Measurements from ENCODE around the gene FCMR.

FCMR gene

DNA sequence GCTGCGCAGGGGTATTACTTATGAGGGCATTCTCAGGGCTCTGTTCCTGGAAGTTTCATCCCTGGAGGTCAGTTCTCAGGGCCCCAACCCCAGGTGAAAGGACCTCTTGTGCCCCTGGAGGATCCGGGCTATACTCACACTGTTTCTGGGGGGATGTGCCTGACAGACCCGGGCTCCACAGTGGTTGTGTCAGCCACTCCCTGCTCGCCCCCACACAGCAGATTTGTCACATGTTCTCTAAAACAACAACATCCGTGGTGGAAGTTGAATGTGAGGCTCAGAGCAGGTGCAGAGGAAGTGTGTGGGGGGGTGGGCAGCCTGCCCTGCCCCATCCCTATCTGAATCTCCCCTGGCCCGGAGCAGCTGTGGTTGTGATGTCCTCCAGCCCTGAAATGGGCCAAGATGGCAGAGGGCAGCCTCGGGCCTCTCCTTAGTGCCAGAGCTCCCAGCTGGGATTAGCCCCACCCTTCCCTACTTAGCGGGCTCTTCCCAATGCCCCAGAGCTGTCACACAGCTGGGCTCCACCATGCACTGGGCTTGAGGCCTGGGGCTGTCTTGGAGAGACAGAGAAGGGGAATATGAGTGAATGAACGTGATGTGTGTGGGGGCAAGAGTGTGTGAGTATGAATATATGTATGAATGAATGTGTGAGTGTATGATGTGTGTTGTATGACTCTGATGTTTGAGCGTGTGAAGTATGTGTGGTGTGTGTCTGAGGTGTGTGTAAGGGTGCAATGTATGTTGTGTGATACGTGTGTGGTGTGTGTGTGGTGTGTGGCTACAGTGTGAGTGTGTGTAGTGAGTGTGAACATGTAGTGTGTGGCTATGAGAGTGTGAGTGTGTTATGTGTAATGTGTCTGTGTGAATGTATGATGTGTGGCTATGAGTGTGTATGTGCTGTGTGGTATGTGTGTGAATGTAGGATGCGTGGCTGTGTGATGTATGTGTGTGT, 1.5 kb upstream of the FCMR start:
- DNase-seq (ENCODE audit: low read depth) = no peak
- H3K4me3 ChIP-seq (ENCODE audit: low read length) = no peak overlapping the region
- TF ChIP-seq CTCF (conservative IDR thresholded peaks at IDR 0.05; ENCODE audit: low read length) = no peak

DNA sequence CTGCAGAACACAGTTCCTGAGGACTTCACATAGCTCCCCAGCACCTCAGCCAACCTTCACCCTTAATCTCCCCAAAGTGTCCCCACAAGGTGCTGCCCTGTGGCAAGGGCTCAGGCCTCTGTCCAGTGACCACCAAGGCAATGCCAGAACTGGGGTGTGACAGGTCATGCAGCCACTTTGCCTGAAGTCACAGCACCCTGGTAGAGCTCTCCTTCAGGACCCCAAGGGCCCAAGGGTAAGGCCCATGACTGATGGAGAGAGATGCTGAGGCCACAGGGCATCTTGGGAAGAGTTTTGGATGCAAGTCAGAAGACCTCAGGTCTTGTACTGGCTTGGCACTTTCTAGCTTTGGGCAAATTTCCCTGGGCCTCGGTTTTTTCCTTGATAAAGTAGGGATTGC, 783 bp upstream of the FCMR start:
- no peak overlapping the region for H3K4me3 ChIP-seq (ENCODE audit: low read length)
- no peak for TF ChIP-seq CTCF (conservative IDR thresholded peaks at IDR 0.05; ENCODE audit: low read length)
- DNase-seq (ENCODE audit: low read depth) = no peak

DNA sequence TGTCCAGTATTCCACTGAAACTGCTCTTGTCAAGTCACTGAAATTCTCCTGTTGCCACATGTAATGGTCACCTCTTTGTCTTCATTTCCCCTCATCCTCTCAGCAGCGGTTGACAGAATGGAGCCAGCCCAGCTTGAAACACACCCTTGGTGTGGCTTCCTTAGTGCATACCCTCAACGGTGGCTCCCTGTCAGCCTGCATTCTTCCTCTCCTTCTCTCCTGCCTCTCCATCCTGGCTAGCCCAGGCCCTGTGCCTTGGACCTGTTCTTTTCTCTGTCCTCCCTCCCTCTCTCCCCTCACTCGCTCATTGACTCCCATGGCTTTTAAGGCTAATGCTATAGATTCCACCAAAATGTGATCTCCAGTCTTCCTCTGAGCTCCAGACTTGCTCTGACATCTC, 3.7 kb downstream of the FCMR start:
- no peak for TF ChIP-seq CTCF (conservative IDR thresholded peaks at IDR 0.05; ENCODE audit: low read length)
- no peak for DNase-seq (ENCODE audit: low read depth)
- no peak overlapping the region for H3K4me3 ChIP-seq (ENCODE audit: low read length)

- DNase-seq (ENCODE audit: low read depth) = no peak
- H3K4me3 ChIP-seq (ENCODE audit: low read length) = no peak overlapping the region
- no peak for TF ChIP-seq CTCF (conservative IDR thresholded peaks at IDR 0.05; ENCODE audit: low read length)
Observed at GRCh38 chr1:206916000-206916709, 5.6 kb downstream of the FCMR start.

GRCh38 chr1:206915030-206915735, 6.6 kb downstream of the FCMR start:
- H3K4me3 ChIP-seq (ENCODE audit: low read length) = no peak overlapping the region
- DNase-seq (ENCODE audit: low read depth) = no peak
- TF ChIP-seq CTCF (conservative IDR thresholded peaks at IDR 0.05; ENCODE audit: low read length) = no peak

- H3K4me3 ChIP-seq (ENCODE audit: low read length) = no peak overlapping the region
- DNase-seq (ENCODE audit: low read depth) = no peak
- no peak for TF ChIP-seq CTCF (conservative IDR thresholded peaks at IDR 0.05; ENCODE audit: low read length)
Observed at GRCh38 chr1:206913766-206914537, 7.8 kb downstream of the FCMR start.
